Thymus (tissue), 11 donors: ENCODE results near the gene PEX26. TPM values are rescaled to one million over a fixed set of nuclear protein-coding genes. Genes with fewer than 3 reads are reported as not detected.
"Not testable (repeated sequence)": the region's sequence is repeated elsewhere in the genome, so short reads cannot be mapped to it uniquely, and the experiment has no call there.

Source experiments
- DNase-seq, 9 donors: peaks; one replicate each; pipeline ENCODE4 v3.0.0-alpha.2; 2013; ENCODE audit warnings: low spot score in 9 of 9, low read depth in 6 of 9, missing footprints in 1 of 9
- H3K27ac ChIP-seq, 2 donors: one replicate each; pipeline ENCODE4 v1.5.1; 2013; ENCODE audit warnings: control low read depth in 1 of 2, low read depth in 1 of 2, low read length in 1 of 2, mild to moderate bottlenecking in 1 of 2, moderate library complexity in 1 of 2
- H3K27me3 ChIP-seq, 2 donors: one replicate each; pipeline ENCODE4 v1.5.1; 2013; ENCODE audit warnings: low read length in 1 of 2; ENCODE audit not compliant: control insufficient read depth in 2 of 2, insufficient read depth in 1 of 2
- H3K36me3 ChIP-seq, 2 donors: one replicate each; pipeline ENCODE4 v1.5.1; 2013; ENCODE audit warnings: low read length in 1 of 2, mild to moderate bottlenecking in 1 of 2, moderate library complexity in 1 of 2; ENCODE audit not compliant: control insufficient read depth in 2 of 2, insufficient read depth in 2 of 2
- H3K4me1 ChIP-seq, 2 donors: one replicate each; pipeline ENCODE4 v1.5.1; 2013; ENCODE audit warnings: low read length in 2 of 2; ENCODE audit not compliant: control insufficient read depth in 2 of 2, insufficient read depth in 2 of 2
- H3K4me3 ChIP-seq, 2 donors: one replicate each; pipeline ENCODE4 v1.5.1; 2013; ENCODE audit warnings: low read length in 2 of 2, control low read depth in 1 of 2, mild to moderate bottlenecking in 1 of 2
- H3K9me3 ChIP-seq, 2 donors: one replicate each; pipeline ENCODE4 v1.5.1; 2013; ENCODE audit warnings: low read length in 1 of 2, mild to moderate bottlenecking in 1 of 2; ENCODE audit not compliant: control insufficient read depth in 2 of 2, insufficient read depth in 1 of 2
- WGBS: extraction: QIAGEN DNeasy Blood & Tissue Kit; methylation state at CpG from one replicate; pipeline ENCODE4 v1.1.7; 2013; 5-methylcytosine and 5-hydroxymethylcytosine counted together
- polyA plus RNA-seq: library from polyadenylated mRNA; stranded (reverse); fragments of 200-250 nt; gene quantifications from one replicate; pipeline ENCODE4 v1.2.3, GENCODE V29; 2013
- total RNA-seq: library from RNA; stranded (reverse); fragments of 120-200 nt; gene quantifications from one replicate; pipeline ENCODE4 v1.2.4, GENCODE V29; 2013
- donor health status: healthy.

PEX26 gene
- total and polyA plus RNA-seq, 2 donors = 10.9 to 16.0 TPM

GRCh38 chr22:18115906-18116371 lies 38.1 kb downstream of the PEX26 start:
- Histone ChIP-seq H3K27me3 (peaks cover 16 to 35% of the 10 kb centered on the region in 2 donors), H3K9me3 (no peaks in the 10 kb centered on the region), H3K27ac (no peak overlapping the region), H3K4me1 (peaks cover 11 to 12% of the 10 kb centered on the region in 2 donors), H3K4me3 (no peak overlapping the region), H3K36me3 (no peaks in the 10 kb centered on the region)
- WGBS = 85% methylated on average over 8 of the region's 8 CpGs
- no peak for DNase-seq

GRCh38 chr22:18116634-18117033 lies 38.8 kb downstream of the PEX26 start:
- Histone ChIP-seq H3K36me3 (no peaks in the 10 kb centered on the region), H3K27ac (no peak overlapping the region), H3K4me1 (peaks cover 9 to 11% of the 10 kb centered on the region in 2 donors), H3K27me3 (peaks cover 10 to 28% of the 10 kb centered on the region in 2 donors), H3K4me3 (no peak overlapping the region), H3K9me3 (no peaks in the 10 kb centered on the region)
- 92% methylated on average over 15 of the region's 15 CpGs for WGBS
- no peak for DNase-seq

GRCh38 chr22:18118345-18118915 lies 40.6 kb downstream of the PEX26 start:
- Histone ChIP-seq H3K27me3 (peaks cover 0 to 12% of the 10 kb centered on the region in 2 donors), H3K9me3 (no peaks in the 10 kb centered on the region), H3K4me1 (peaks cover 9 to 11% of the 10 kb centered on the region in 2 donors), H3K4me3 (no peak overlapping the region), H3K27ac (no peak overlapping the region), H3K36me3 (no peaks in the 10 kb centered on the region)
- DNase-seq = no peak
- WGBS = 97% methylated on average over 9 of the region's 9 CpGs

GRCh38 chr22:18119409-18120110 lies 41.8 kb downstream of the PEX26 start:
- Histone ChIP-seq H3K4me1 (peaks cover 2 to 7% of the 10 kb centered on the region in 2 donors), H3K27ac (peak overlapping the region in 1 of 2 donors; percentile 26), H3K9me3 (no peaks in the 10 kb centered on the region), H3K27me3 (peaks cover 0 to 1% of the 10 kb centered on the region in 2 donors), H3K36me3 (no peaks in the 10 kb centered on the region), H3K4me3 (no peak overlapping the region)
- WGBS = 36% methylated on average over 18 of the region's 18 CpGs
- DNase-seq = no peak

- H3K27ac ChIP-seq = no peak overlapping the region
- WGBS = 98% methylated on average over 4 of the region's 4 CpGs
- H3K9me3 ChIP-seq = no peaks in the 10 kb centered on the region
- H3K4me3 ChIP-seq = no peak overlapping the region
- H3K36me3 ChIP-seq = no peaks in the 10 kb centered on the region
- DNase-seq = no peak
- H3K27me3 ChIP-seq = no peaks in the 10 kb centered on the region
- H3K4me1 ChIP-seq = peaks cover 0 to 7% of the 10 kb centered on the region in 2 donors
Observed at GRCh38 chr22:18120857-18121256, 43.1 kb downstream of the PEX26 start.

GRCh38 chr22:18121506-18121905 lies 43.7 kb downstream of the PEX26 start:
- Histone ChIP-seq H3K27ac (no peak overlapping the region), H3K4me3 (no peak overlapping the region), H3K9me3 (no peaks in the 10 kb centered on the region), H3K4me1 (peaks cover 0 to 7% of the 10 kb centered on the region in 2 donors), H3K36me3 (no peaks in the 10 kb centered on the region), H3K27me3 (no peaks in the 10 kb centered on the region)
- no peak for DNase-seq
- 98% methylated on average over 13 of the region's 13 CpGs for WGBS

GRCh38 chr22:18121954-18122554 lies 44.3 kb downstream of the PEX26 start:
- no peaks in the 10 kb centered on the region for H3K36me3 ChIP-seq
- H3K4me3 ChIP-seq = no peak overlapping the region
- no peak for DNase-seq
- H3K9me3 ChIP-seq = no peaks in the 10 kb centered on the region
- WGBS = 94% methylated on average over 5 of the region's 5 CpGs
- no peaks in the 10 kb centered on the region for H3K27me3 ChIP-seq
- H3K4me1 ChIP-seq = peaks cover 0 to 7% of the 10 kb centered on the region in 2 donors
- no peak overlapping the region for H3K27ac ChIP-seq

- not testable (repeated sequence) for DNase-seq, H3K27me3 ChIP-seq, H3K36me3 ChIP-seq, H3K9me3 ChIP-seq, H3K27ac ChIP-seq, H3K4me1 ChIP-seq, H3K4me3 ChIP-seq
- WGBS = 97% methylated on average over 19 of the region's 19 CpGs
Observed at GRCh38 chr22:18123476-18124025, 45.8 kb downstream of the PEX26 start.

- Histone ChIP-seq H3K4me1 (no peaks in the 10 kb centered on the region), H3K27me3 (no peaks in the 10 kb centered on the region), H3K36me3 (no peaks in the 10 kb centered on the region), H3K27ac (no peak overlapping the region), H3K9me3 (peaks cover 0 to under 1% of the 10 kb centered on the region in 2 donors), H3K4me3 (no peak overlapping the region)
- DNase-seq = no peak
- 98% methylated on average over 18 of the region's 18 CpGs for WGBS
Observed at GRCh38 chr22:18126606-18127005, 48.8 kb downstream of the PEX26 start.
